Keratinocyte (primary cell): ENCODE results near the gene LMO7. TPM values are rescaled to one million over a fixed set of nuclear protein-coding genes. Genes with fewer than 3 reads are reported as not detected.

Experiments used
- DNase-seq: peaks from one replicate; pipeline ENCODE4 v3.0.0-alpha.2; 2011; ENCODE audit warnings: low read depth, missing footprints, low spot score
- FAIRE-seq: peaks from 2 replicates; lab custom pipeline; 2011; peaks lifted over from hg19 to GRCh38; lab: Jason Lieb, UNC
- H2AFZ ChIP-seq: 2 replicates; pipeline ENCODE4 v1.6.0; 2012; ENCODE audit warnings: low read length, control low read depth, inconsistent platforms; ENCODE audit not compliant: control insufficient read depth
- H3K27ac ChIP-seq: 2 replicates; pipeline ENCODE4 v1.5.1; 2011; ENCODE audit warnings: low read length; ENCODE audit not compliant: control insufficient read depth, insufficient read depth
- H3K27me3 ChIP-seq: 3 replicates; pipeline ENCODE4 v1.6.0; 2011; ENCODE audit warnings: low read length; ENCODE audit not compliant: control insufficient read depth, insufficient read depth; ENCODE audit errors: extremely low read depth
- H3K36me3 ChIP-seq, 2 experiments: 2 replicates in 1 of 2; 3 replicates in 1 of 2; pipeline ENCODE4 v1.5.1; 2011; ENCODE audit warnings: low read length in 2 of 2, mild to moderate bottlenecking in 1 of 2; ENCODE audit not compliant: control insufficient read depth in 2 of 2, insufficient read depth in 2 of 2; ENCODE audit errors: extremely low read depth in 1 of 2
- H3K4me1 ChIP-seq: 3 replicates; pipeline ENCODE4 v1.5.1; 2011; ENCODE audit warnings: low read length; ENCODE audit not compliant: control insufficient read depth, insufficient read depth; ENCODE audit errors: extremely low read depth
- H3K4me2 ChIP-seq: 3 replicates; pipeline ENCODE4 v1.6.0; 2011; ENCODE audit warnings: low read depth, low read length; ENCODE audit not compliant: control insufficient read depth, insufficient read depth; ENCODE audit errors: extremely low read depth
- H3K4me3 ChIP-seq, 3 experiments: fragments of 200-600 bp in 1 of 3; sonication (generic) in 1 of 3; 2 replicates in 2 of 3; 3 replicates in 1 of 3; pipeline ENCODE4 v1.5.1; 2011 to 2016; ENCODE audit warnings: low read length in 3 of 3, mild to moderate bottlenecking in 3 of 3, control low read depth in 2 of 3, inconsistent platforms in 1 of 3, low read depth in 1 of 3, mixed read lengths in 1 of 3, mixed run types in 1 of 3, moderate library complexity in 1 of 3; ENCODE audit not compliant: control insufficient read depth in 2 of 3, insufficient read depth in 2 of 3; ENCODE audit errors: extremely low read depth in 1 of 3
- H3K79me2 ChIP-seq: 2 replicates; pipeline ENCODE4 v1.6.0; 2012; ENCODE audit warnings: low read length; ENCODE audit not compliant: control insufficient read depth, insufficient read depth
- H3K9ac ChIP-seq: 3 replicates; pipeline ENCODE4 v1.6.0; 2011; ENCODE audit warnings: low read length; ENCODE audit not compliant: control insufficient read depth, insufficient read depth; ENCODE audit errors: extremely low read depth
- H3K9me1 ChIP-seq: 3 replicates; pipeline ENCODE4 v1.6.0; 2011; ENCODE audit warnings: low read length; ENCODE audit not compliant: control insufficient read depth, insufficient read depth; ENCODE audit errors: extremely low read depth
- H3K9me3 ChIP-seq: 2 replicates; pipeline ENCODE4 v1.5.1; 2012; ENCODE audit warnings: low read depth, low read length; ENCODE audit not compliant: control insufficient read depth
- H4K20me1 ChIP-seq: 3 replicates; pipeline ENCODE4 v1.6.0; 2011; ENCODE audit warnings: low read length; ENCODE audit not compliant: control insufficient read depth, insufficient read depth; ENCODE audit errors: extremely low read depth
- EZH2 ChIP-seq: IDR thresholded peaks from one replicate; pipeline ENCODE4 v1.6.1; 2012; ENCODE audit warnings: inconsistent platforms, mild to moderate bottlenecking, low read length, moderate library complexity
- dilution Hi-C: fragments of 300-500 bp; cut with MboI; formaldehyde crosslinking; loops from one replicate; pipeline ENCODE4 v1.7.0; 2020; ENCODE audit warnings: low sequenced_read_pairs; ENCODE audit not compliant: extremely low pct_ligation_motif_present
- polyA plus RNA-seq, 5 experiments: library from polyadenylated mRNA; depleted of rRNA in 3 of 5; stranded (reverse) in 3 of 5; stranded (forward) in 1 of 5; unstranded in 1 of 5; fragments of >200 nt; gene quantifications; 1 replicate in 1 of 5; 2 replicates in 3 of 5; 3 replicates in 1 of 5; pipeline versions ENCODE4 v1.2.1 to v1.2.3, GENCODE V29; 2011 to 2012; ENCODE audit warnings: missing spikeins in 2 of 5, low read depth in 1 of 5, low replicate concordance in 1 of 5
- TF ChIP-seq, protein P1 (sequence below), 3 experiments: IDR thresholded peaks in 1 of 3; conservative IDR thresholded peaks in 1 of 3; optimal IDR thresholded peaks in 1 of 3; 2 replicates in 2 of 3; 3 replicates in 1 of 3; pipeline versions ENCODE3 to v1.5.1; 2011; ENCODE audit warnings: low read length in 3 of 3, mild to moderate bottlenecking in 3 of 3, moderate library complexity in 2 of 3, control low read depth in 1 of 3, inconsistent platforms in 1 of 3; ENCODE audit not compliant: insufficient read depth in 2 of 3; ENCODE audit errors: extremely low read depth in 1 of 3

The LMO7 gene
- polyA plus RNA-seq, 1 donor (not counting 4 experiments of a cell fraction or from before 2014, with no cell fraction given) = 8.9 TPM

DNA sequence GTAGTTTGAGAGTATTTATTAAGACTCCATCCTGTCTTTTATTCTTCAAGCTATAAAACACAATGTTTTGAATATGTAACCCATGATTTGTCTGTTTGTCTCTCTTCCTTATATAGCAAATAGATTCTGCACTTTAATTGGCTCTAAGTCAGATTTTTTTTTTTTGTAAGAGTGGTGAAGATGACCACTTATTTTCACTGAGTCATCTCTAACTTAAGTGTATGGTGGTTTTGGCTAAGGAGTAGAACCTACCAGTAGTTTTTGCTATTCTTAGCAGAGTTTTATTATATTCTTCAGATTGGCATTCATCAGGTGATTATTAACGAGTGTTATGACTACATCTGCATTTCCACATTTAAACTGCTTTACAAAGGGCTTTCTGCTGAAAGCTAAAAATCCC is 194.7 kb downstream of the LMO7 start:
- Histone ChIP-seq H3K4me2 (no peak overlapping the region), H3K4me3 (no peak overlapping the region), H3K27me3 (no peaks in the 10 kb centered on the region), H3K9ac (no peak overlapping the region), H4K20me1 (no peaks in the 10 kb centered on the region), H3K9me3 (no peaks in the 10 kb centered on the region), H3K9me1 (no peaks in the 10 kb centered on the region), H3K27ac (no peak overlapping the region), H2AFZ (no peak overlapping the region), H3K36me3 (no peaks in the 10 kb centered on the region), H3K79me2 (no peaks in the 10 kb centered on the region), H3K4me1 (no peaks in the 10 kb centered on the region)
- FAIRE-seq = no peak
- DNase-seq = no peak
- TF ChIP-seq, protein P1, sequence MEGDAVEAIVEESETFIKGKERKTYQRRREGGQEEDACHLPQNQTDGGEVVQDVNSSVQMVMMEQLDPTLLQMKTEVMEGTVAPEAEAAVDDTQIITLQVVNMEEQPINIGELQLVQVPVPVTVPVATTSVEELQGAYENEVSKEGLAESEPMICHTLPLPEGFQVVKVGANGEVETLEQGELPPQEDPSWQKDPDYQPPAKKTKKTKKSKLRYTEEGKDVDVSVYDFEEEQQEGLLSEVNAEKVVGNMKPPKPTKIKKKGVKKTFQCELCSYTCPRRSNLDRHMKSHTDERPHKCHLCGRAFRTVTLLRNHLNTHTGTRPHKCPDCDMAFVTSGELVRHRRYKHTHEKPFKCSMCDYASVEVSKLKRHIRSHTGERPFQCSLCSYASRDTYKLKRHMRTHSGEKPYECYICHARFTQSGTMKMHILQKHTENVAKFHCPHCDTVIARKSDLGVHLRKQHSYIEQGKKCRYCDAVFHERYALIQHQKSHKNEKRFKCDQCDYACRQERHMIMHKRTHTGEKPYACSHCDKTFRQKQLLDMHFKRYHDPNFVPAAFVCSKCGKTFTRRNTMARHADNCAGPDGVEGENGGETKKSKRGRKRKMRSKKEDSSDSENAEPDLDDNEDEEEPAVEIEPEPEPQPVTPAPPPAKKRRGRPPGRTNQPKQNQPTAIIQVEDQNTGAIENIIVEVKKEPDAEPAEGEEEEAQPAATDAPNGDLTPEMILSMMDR (optimal IDR thresholded peaks at IDR 0.05 in 1 of 3, IDR thresholded peaks at IDR 0.05 in 1 of 3, conservative IDR thresholded peaks at IDR 0.05 in 1 of 3; ENCODE audit: extremely low read depth in 1 of 3, insufficient read depth in 2 of 3, low read length in 3 of 3) = no peak
- dilution Hi-C loops = no loop called here

DNA sequence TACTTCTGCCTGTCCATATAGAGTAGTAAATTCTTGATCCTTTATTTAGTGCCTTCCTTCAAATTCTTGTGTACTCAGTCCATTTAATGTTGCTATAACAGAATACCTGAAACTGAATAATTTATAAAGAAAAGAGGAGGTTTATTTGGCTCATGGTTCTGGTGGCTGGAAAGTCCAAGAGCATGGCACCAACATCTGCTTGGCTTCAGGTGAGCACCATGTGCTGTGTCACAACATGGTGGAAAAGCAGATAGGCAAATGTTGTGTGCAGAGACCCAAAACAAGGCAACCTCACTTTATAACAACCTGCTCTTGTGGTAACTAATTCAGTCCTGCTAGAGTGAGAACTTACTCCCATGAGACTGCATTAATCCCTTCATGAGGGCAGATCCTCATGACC is 195.3 kb downstream of the LMO7 start:
- TF ChIP-seq EZH2 = no peak
- TF ChIP-seq, protein P1 (optimal IDR thresholded peaks at IDR 0.05 in 1 of 3, IDR thresholded peaks at IDR 0.05 in 1 of 3, conservative IDR thresholded peaks at IDR 0.05 in 1 of 3; ENCODE audit: extremely low read depth in 1 of 3, insufficient read depth in 2 of 3, low read length in 3 of 3) = no peak
- H3K4me1 ChIP-seq = no peaks in the 10 kb centered on the region
- H3K27ac ChIP-seq = no peak overlapping the region
- H3K9me3 ChIP-seq = no peaks in the 10 kb centered on the region
- no peak overlapping the region for H3K4me3 ChIP-seq
- DNase-seq (no peak), FAIRE-seq (no peak)
- no peaks in the 10 kb centered on the region for H3K79me2 ChIP-seq
- H3K4me2 ChIP-seq = no peak overlapping the region
- no peaks in the 10 kb centered on the region for H4K20me1 ChIP-seq
- H3K9ac ChIP-seq = no peak overlapping the region
- no peak overlapping the region for H2AFZ ChIP-seq
- H3K36me3 ChIP-seq = no peaks in the 10 kb centered on the region
- no peaks in the 10 kb centered on the region for H3K27me3 ChIP-seq
- no peaks in the 10 kb centered on the region for H3K9me1 ChIP-seq
- dilution Hi-C loops = no loop called here
